Tongue (tissue), 2 donors: ENCODE results near the gene IL36RN. TPM values are rescaled to one million over a fixed set of nuclear protein-coding genes. Genes with fewer than 3 reads are reported as not detected.
"Not testable (repeated sequence)": the region's sequence is repeated elsewhere in the genome, so short reads cannot be mapped to it uniquely, and the experiment has no call there.

Source experiments
- DNase-seq: peaks from one replicate; pipeline ENCODE4 v3.0.0-alpha.2; 2015
- total RNA-seq: library from RNA; depleted of rRNA; stranded (reverse); fragments of >200 nt; gene quantifications from one replicate; pipeline ENCODE4 v1.2.3, GENCODE V29; 2014

Gene IL36RN
- total RNA-seq, 1 donor from 2014 or later, result 5.6 TPM

DNA sequence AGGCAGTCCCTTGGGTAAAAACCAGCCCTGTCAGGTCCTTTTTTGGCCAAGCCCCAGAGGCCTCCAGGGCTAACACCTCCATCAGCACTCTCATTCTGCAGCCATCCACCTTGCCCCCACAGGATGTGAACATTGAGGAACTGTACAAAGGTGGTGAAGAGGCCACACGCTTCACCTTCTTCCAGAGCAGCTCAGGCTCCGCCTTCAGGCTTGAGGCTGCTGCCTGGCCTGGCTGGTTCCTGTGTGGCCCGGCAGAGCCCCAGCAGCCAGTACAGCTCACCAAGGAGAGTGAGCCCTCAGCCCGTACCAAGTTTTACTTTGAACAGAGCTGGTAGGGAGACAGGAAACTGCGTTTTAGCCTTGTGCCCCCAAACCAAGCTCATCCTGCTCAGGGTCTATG, 16.0 kb downstream of the IL36RN start:
- DNase-seq, result no peak

DNA sequence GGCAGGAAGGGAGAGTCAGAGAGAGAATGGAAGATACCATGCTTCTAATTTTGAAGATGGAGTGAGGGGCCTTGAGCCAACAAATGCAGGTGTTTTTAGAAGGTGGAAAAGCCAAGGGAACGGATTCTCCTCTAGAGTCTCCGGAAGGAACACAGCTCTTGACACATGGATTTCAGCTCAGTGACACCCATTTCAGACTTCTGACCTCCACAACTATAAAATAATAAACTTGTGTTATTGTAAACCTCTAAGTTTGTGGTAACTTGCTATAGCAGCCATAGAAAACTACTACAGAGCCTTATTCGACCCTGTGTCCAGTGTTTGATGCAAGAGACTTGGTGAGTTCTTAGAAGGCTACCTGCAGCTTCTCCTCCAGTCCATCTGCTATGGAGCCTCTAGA, 16.6 kb downstream of the IL36RN start:
- DNase-seq, result no peak

DNA sequence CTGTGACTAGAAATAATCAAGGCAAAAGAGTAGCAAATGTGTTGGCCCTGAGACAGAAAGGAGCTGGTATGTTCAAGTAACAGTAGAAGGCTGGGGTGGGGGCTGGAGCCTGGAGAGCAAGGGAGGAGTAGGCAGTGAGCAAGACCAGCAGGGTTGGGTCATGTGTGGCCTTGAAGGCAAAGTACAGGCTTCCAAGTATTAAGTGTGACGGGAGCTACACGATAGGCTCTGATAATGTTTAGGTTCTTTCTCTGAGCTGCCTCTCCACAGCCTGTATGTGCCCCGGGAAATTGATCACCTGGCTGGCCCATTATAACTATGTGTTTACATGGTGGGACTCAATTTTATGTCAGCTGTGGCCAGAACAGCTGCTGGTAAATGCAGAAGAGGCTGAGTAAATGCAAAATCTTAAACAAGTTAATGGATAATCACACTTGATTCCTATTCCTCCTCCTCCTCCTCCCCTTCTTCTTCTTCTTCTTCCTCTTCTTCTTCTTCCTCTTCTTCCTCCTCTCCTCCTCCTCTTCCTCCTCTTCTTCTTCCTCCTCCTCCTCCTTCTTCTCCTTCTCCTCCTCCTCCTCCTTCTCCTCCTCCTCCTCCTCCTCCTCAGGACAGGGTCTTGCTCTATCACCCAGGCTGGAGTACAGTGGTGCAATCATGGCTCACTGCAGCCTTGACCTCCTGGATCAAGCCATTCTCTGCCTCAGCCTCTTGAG, 18.1 kb downstream of the IL36RN start:
- peak; percentile 54 for DNase-seq

DNA sequence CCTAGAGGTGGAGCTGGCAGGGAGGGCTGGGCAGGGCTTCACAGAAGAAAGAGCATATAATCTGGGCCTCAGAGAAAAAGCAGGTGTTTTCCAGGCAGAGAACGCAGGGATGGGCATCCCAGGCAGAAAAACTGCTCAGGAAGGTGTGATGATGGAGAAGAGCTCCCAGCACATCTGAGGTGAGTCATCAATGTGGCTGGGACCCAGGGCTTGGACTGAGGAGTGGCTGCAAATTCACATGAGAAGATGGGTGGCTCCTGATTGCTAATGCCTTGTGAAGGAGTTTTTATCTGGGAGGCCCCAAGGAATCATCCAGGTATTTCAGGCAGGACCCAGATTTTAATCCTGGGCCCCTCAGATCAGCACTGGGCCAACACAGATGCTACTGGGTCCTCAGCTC, 18.9 kb downstream of the IL36RN start:
- no peak for DNase-seq

DNA sequence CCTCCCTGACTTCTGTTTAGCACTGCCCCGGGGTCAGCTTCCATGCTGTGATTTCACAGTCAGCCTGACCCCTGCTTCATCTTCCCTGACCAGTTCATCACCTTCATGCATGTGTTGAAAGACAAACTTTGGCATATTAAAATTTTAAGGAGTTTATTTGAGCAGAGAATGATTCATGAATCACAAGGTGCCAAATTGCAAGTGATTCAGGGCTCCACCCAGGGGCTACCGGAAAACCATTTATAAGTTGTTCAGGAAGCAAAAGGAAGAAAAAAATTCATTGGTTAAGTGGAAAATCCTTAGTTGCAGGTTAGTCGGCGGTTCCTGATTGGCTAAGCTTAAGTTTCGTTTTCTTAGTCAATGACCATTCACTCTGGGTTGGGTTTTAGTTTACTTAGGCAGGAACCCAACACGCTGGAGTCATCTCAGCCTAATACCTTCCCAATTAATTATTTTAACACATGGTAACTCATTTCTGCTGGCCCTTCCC, 19.4 kb downstream of the IL36RN start:
- DNase-seq, result peak; percentile 31

DNA sequence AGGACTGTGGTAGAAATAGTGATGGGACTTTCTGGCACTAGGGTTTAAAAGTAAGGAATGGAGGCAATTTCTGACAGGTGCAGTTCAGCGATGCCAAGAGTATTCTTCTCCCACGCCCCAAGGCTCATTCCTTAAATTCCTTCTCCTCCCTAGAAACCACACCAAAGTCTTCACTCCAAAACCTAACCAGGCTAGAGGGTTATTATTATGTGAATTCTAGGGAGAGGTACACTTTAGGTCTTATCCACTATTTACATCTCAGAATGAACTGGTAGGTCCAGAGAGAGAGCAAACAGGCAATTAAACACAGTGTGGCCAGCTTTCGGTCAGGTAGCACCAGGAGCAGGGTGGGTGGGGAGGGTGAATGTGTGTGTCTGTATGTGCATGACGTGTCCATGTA, 20.1 kb downstream of the IL36RN start:
- DNase-seq, result peak; percentile 26

DNA sequence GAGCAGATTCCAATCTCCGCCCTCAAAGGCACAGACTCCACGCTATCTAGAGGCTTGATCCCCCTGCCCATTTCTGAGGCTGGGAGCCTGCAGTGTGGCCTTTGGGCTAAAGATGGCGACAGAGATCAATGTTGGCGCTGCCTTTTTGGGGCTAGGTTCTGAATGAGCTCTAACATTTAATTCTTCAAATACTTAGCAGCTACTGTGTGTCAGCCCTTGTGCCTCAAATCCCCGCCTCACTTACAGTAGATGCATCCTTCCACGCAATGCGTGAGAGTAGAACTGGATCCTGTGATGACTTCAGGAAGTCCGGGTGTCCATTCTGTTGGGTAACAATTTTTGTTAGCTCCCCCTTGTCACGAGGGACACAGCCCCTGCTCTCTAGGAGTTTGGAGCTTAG, 21.1 kb downstream of the IL36RN start:
- peak; percentile 67 for DNase-seq

DNA sequence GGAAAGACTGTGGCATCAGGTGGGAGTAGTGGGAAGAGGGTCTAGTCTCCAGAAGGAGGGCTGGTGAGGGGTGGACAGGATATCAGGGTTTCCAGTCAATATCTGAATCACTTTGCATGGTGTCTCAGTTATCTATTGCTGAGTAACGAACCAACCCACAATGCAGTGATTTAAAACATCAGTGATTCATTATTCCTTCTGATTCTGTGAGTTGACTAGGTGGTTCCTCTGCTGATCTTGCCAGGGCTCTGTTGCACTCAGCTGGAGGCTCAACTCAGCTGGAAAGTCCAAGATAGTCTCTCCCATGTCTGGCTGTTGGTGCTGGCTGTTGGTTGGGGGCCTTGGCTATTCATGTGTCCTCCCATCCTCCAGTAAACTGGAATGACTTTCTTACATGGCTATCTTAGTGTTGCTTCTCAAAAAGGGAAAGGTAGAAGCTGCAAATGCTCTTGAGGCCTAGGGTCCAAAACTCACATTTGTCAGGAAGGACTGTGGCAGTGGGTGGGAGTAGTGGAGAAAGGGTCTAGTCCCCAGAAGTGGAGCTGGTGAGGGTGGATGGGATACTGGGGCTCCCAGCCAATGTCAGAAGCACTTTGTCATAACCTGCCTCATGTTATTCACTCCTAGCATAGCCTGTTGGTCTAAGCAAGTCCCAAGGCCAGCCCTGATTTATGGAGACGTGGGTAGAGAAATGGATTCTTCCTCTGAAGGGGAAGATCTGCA, 22.7 kb downstream of the IL36RN start:
- DNase-seq, result no peak

DNA sequence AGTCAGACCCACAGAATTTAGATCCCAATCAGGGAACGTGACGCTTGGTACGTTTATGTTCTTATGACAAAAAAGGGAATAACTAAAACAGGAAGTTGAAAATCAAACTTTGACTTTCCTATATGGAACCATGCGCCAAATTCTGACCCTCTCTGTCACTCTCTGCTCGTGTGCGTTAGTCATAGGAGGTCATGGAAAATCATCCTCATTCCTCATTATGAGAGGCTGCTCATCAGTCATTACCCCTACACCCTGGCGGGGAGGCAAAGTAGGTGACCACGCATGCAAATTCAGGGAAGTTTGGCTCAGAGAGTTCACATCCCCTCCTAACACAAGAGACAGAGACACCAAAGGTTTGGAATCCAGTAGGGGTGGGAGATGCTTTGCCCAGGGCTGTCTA, 24.3 kb downstream of the IL36RN start:
- DNase-seq, result no peak

DNA sequence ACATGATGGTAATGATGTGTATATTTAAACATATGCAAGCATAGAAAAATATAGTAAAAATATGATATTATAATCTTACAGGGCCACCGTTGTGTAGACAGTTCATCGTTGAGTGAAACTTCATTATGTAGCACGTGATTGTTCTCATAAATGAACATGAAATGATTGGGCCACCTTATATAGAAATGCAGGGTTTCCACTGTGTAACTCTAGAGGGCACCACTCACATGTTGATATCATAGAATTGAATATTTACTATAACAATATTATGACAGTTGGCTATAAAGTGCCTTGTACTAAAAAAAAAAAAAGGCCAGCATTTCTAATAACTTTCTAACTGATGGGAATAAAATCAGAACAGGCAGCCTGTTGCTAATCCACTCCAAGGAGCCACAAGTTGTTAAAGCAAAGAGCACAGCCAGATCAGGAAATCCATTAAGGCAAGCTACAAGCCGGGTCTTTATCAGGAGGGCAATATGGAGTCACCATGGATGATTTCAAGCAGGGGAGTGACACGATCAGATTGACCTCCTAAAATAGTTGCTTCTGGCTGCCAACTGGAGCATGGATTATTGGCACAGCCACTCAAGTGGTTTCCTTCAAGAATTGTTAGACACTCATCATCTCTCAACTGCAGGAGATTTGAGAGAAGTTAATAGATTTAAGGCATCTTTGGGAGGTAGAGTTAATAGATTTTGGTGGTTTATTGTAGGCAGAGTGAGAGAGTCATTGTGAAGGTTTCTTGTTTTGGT, 25.4 kb downstream of the IL36RN start:
- DNase-seq, result no peak

DNA sequence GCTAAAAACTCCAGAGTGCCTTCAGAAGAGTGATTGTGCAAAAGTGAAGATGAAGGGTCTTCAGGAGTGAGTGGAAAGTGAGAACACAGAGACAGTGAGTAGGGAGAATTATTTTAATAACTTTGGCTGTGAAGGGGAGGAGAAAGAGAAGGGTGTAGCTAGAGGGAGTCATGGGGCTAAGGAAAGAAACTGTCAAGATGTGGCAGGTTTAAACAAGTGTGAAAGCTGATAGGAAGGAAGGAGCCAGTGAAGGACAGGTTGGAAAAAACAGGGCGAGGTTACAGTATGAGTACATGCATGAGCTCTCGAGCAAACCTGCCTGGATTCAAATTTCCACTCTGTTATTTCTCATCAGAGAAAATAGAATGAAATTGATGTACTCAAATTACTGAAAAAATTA, 26.5 kb downstream of the IL36RN start:
- no peak for DNase-seq

DNA sequence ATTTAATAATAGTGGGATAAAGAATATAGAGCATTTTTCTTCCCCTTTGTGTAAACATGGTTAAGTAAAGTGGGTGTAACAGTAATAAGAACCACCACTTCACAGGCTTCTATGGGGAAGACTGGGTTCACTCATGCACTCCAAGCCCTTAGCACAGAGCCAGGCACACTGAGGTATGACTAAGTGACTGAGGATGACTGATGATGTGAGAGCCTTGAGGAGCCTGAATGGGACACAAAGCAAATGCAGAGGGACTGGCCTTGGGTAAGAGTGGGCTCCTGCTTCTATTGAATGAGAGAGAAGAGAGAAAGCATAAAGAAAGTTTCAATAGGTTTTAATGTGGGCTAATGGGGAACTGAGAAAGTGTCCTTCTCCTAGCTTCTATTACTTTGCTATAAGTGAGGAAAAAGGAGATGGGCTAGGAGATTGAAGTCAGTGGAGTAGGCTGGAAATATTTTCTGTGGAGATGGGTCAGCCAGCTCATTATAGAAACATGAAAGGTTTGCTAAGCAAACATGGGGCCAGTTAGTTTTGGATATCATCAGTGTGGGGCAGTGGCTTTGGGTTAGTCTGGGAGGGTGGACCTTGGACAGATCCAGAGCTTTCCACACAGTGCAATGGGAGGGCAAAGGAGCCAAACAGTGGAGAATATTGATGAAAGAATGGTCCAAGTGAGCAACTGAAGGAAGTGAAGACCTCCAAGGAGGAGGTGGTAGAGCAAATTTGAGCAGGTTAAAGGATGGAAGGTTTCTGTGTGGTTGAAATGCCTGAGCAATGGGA, 29.4 kb downstream of the IL36RN start:
- DNase-seq, result no peak

DNA sequence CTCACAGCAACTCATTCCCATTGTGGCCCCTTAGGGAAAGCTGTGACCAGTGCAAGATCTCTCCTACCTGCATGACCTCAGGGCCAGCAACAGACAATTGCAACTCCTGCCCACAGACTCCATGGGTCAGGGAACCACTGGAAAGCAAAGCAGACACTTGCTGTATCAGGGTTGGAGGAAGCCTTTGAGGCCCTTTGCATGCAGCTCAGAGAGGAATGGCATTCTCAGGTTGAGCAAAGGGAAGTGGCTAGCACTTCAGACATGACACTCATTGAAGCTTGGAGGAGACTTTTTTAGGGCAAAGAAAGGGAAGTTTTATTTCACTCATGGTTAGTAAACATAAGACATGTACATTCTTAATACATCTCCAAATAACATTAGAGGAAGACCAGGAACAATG, 30.9 kb downstream of the IL36RN start:
- no peak for DNase-seq

DNA sequence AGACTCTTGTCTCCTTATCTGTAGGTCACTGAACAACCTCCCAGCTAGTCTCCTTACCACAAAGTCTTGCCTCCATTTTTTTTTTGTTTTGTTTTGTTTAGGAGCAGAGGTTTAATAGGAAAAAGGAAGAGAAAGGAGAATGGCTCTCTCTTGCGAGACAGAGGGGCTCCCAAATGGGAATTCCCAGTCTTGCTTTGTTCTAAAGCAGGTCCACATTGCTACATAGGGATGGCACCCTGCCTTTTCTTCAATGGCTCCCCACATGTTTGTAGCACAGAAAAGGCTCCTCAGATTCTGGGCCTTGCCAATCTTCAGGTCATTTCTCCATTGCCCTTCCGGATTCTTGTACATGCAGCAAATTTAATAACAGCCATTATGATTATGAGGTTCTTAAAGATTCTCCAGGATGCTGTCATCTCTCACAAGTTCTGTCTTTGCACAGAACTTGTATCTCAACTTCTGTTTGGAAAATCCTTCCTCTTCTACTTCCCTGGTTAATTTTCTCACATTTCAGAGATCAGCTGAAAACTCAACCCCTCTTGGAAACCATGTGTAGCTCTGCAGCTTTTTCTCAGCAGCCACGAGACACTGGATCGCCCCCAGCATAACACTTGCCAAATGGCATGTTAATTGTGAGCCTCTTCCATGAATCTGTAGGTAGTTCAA, 32.4 kb downstream of the IL36RN start:
- no peak for DNase-seq

DNA sequence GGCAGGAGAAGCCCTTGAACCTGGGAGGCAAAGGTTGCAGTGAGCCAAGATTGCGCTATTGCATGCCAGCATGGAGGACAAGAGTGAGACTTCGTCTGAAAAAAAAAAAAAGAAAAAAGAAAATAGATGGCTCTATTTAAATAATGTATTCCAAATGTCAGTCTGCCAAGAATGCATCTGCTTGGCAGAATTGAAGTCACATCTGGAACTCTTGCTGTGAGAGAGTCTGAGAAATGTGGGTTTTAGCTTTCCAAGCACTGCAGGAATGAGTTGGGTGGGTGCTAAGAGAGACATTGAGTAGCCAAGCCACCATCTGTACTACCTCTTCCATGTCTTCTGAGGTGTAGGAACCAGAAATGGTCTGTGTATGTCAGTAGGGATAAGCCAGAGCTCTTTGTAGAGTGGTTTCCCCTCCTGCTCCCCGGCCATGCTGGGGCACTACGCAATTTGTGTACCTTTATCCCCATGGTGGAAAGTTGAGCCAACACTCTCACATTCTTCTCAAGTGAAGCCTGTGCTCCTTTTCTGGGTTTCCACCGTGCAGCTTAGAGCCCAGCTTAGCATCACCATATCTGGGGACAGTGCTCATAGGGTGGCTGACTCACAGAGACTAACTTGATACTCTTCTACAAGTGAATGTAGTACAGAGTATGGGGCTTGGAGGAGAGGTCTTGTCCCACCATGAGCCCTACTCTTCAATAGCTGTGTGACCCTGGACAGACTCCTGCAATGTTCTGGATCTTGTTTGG, 34.0 kb downstream of the IL36RN start:
- DNase-seq, result peak; percentile 35

DNA sequence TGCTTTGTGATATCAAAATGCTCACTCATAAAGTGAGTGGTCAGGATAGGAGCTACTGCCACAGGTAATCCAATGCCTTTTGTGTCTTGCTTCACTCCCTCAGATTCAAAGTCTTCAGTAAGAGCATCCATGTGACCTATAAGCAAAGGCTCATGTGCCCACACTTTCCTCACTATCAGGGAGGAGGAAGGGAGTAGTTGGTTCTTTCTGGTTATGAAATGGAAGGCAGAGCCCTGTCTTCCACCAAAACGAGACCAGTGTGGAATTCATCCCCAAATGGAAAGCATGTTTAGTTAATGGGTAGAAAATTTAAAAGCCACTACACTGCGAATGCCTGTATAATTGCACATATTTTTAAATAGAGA, 34.6 kb downstream of the IL36RN start:
- DNase-seq, result no peak

DNA sequence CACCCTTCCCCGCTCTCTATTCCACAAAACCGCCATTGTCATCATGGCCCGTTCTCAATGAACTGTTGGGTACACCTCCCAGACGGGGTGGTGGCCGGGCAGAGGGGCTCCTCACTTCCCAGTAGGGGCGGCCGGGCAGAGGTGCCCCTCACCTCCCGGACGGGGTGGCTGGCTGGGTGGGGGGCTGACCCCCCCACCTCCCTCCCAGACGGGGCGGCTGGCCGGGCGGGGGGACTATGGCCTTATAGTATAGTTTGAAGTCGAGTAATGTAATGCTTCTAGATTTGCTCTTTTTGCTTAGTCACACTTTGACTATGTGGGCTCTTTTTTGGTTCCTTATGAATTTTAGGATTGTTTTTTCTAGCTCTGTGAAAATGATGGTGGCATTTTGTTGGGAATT, 37.3 kb downstream of the IL36RN start:
- DNase-seq, result not testable (repeated sequence)

DNA sequence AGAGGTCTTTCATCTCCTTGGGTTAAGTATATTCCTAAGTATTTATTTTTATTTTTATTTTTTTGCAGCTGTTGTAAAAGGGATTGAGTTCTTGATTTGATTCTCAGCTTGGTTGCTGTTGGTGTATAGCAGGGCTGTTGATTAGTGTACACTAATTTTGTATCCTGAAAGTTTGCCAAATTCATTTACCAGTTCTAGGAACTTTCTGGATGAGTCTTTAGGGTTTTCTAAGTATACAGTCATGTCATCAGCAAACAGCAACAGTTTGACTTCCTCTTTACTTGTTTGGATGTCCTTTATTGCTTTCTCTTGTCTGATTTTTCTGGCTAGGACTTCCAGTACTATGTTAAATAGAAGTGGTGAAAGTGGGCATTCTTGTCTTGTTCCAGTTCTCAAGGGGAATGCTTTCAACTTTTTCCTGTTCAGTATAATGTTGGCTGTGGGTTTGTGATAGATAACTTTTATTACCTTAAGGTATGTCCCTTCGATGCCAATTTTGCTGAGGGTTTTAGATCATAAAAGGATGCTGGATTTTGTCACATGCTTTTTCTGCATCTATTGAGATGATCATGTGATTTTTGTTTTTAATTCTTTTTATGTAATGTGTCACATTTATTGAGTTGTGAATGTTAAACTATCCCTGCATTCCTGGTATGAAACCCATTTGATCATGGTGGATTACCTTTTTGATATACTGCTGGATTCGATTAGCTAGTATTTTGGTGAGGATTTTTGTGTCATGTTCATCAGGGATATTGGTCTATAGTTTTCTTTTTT, 38.0 kb downstream of the IL36RN start:
- DNase-seq, result not testable (repeated sequence)

DNA sequence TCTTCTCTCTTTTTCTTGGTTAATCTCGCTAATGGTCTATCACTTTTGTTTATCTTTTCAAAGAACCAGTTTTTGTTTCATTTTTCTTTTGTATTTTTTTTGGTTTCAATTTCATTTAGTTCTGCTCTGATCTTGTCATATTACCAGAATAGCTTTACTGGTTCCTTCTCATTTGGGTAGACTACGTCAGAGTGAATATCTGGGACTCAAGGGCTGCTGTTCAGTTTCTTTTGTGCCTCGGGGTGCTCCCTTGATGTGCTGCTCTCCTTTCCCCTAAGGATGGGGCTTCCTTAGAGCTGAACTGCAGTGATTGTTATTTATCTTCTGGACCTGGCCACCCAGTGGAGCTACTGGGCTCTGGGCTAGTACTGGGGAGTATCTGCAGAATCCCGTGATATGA, 39.0 kb downstream of the IL36RN start:
- no peak for DNase-seq

DNA sequence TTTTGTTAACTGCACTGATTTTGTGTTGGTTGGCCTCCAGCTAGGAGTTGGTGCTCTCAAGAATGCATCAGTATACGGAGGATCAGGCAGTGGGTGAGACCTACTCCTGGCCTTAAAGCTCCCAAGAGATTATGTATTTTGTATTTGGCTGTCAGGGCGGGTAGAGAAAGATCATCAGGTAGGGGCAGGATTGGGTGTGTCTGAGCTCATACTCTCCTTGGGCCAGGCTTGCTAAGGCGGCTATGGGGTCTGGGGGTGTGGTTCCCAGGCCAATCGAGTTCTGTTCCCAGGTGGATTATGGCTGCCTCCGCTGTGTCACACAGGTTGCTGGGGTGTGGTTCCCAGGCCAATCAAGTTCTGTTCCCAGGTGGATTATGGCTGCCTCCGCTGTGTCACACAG, 39.5 kb downstream of the IL36RN start:
- DNase-seq, result no peak
